GM12878 (cell line): ENCODE results near the gene QSOX2. TPM values are rescaled to one million over a fixed set of nuclear protein-coding genes. Genes with fewer than 3 reads are reported as not detected.

Source experiments
- ATAC-seq: fragments of 200-7000 bp; cut with Tn5 transposase; 3 replicates; pipeline ENCODE4 v1.9.1; 2020; ENCODE audit warnings: mild to moderate bottlenecking, moderate library complexity
- BruUV-seq: library from RNA; stranded (reverse); fragments of 400-500 nt; replicated peaks from 2 replicates; lab custom pipeline; 2021; lab: Mats Ljungman, UMichigan
- CTCF ChIA-PET: fragments of 300-600 bp; sonication (Branson Sonifier 250); formaldehyde crosslinking; extraction: SDS; loops from one replicate; lab custom pipeline; 2021; ENCODE audit warnings: inconsistent platforms; lab: Yijun Ruan, JAX
- POLR2A ChIA-PET: fragments of 350-600 bp; formaldehyde crosslinking; extraction: SDS; loops from one replicate; lab custom pipeline; 2021; ENCODE audit warnings: inconsistent platforms; lab: Charles Lee
- RAD21 ChIA-PET: fragments of 300-600 bp; sonication (Branson Sonifier 250); formaldehyde crosslinking; loops from one replicate; lab custom pipeline; 2023; ENCODE audit warnings: antibody characterized with exemption; ENCODE audit not compliant: unreplicated experiment; lab: Charles Lee
- SMC1A ChIA-PET: fragments of 300-600 bp; sonication (Branson Sonifier 250); formaldehyde crosslinking; loops from one replicate; lab custom pipeline; 2023; ENCODE audit not compliant: unreplicated experiment, uncharacterized antibody; lab: Charles Lee
- DNase-seq: peaks from one replicate; pipeline ENCODE4 v3.0.0-alpha.2; 2011; ENCODE audit warnings: low read depth, low spot score
- FAIRE-seq: peaks from 3 replicates; lab custom pipeline; 2011; peaks lifted over from hg19 to GRCh38; lab: Jason Lieb, UNC
- H2AFZ ChIP-seq: 2 replicates; pipeline ENCODE4 v1.6.0; 2011; ENCODE audit warnings: low read depth, low read length, control low read depth; ENCODE audit not compliant: control insufficient read depth
- H3K27ac ChIP-seq: 2 replicates; pipeline ENCODE4 v1.5.1; 2011; ENCODE audit warnings: control low read depth; ENCODE audit not compliant: control insufficient read depth, insufficient read depth
- H3K27me3 ChIP-seq, 2 experiments: replicated peaks in 1 of 2; 2 replicates each; pipeline versions ENCODE4 v1.6.0 to v1.6.1; 2011; ENCODE audit warnings: low read length in 1 of 2; ENCODE audit not compliant: control insufficient read depth in 2 of 2, insufficient read depth in 2 of 2
- H3K36me3 ChIP-seq, 2 experiments: 2 replicates each; pipeline ENCODE4 v1.5.1; 2011; ENCODE audit warnings: low read length in 1 of 2; ENCODE audit not compliant: control insufficient read depth in 2 of 2, insufficient read depth in 2 of 2
- H3K4me1 ChIP-seq: 2 replicates; pipeline ENCODE4 v1.6.1; 2011; ENCODE audit warnings: mild to moderate bottlenecking, low read length, moderate library complexity, mixed read lengths; ENCODE audit not compliant: control insufficient read depth, insufficient read depth
- H3K4me2 ChIP-seq: 2 replicates; pipeline ENCODE4 v1.6.0; 2011; ENCODE audit warnings: control low read depth; ENCODE audit not compliant: control insufficient read depth, insufficient read depth
- H3K4me3 ChIP-seq: fragments of 200-600 bp; sonication (generic); 2 replicates; pipeline ENCODE4 v1.5.1; 2016
- H3K79me2 ChIP-seq: 2 replicates; pipeline ENCODE4 v1.6.0; 2011; ENCODE audit warnings: low read length; ENCODE audit not compliant: control insufficient read depth, insufficient read depth
- H3K9ac ChIP-seq: 2 replicates; pipeline ENCODE4 v1.8.0; 2011; ENCODE audit warnings: low read length, control low read depth, mixed read lengths; ENCODE audit not compliant: control insufficient read depth, insufficient read depth
- H3K9me3 ChIP-seq: replicated peaks from 3 replicates; pipeline ENCODE4 v1.5.1; 2011; ENCODE audit warnings: mild to moderate bottlenecking, low read length; ENCODE audit not compliant: control insufficient read depth, insufficient read depth
- H4K20me1 ChIP-seq: 2 replicates; pipeline ENCODE4 v1.6.0; 2011; ENCODE audit not compliant: control insufficient read depth, insufficient read depth
- CREM ChIP-seq: IDR thresholded peaks from 2 replicates; pipeline ENCODE4 v1.6.1; 2014; ENCODE audit warnings: antibody characterized with exemption, low read depth
- DPF2 ChIP-seq: fragments of 450-650 bp; IDR thresholded peaks from 2 replicates; pipeline ENCODE4 v1.6.1; 2017; ENCODE audit warnings: mild to moderate bottlenecking
- E2F8 ChIP-seq: fragments of 450-650 bp; IDR thresholded peaks from 2 replicates; pipeline ENCODE4 v1.6.1; 2018; ENCODE audit warnings: mild to moderate bottlenecking, low read depth, moderate library complexity; ENCODE audit not compliant: partially characterized antibody
- EED ChIP-seq: sonication (generic); IDR thresholded peaks from 2 replicates; pipeline ENCODE4 v1.6.1; 2016; ENCODE audit warnings: antibody characterized with exemption, low read depth
- ELK1 ChIP-seq: IDR thresholded peaks from 2 replicates; pipeline ENCODE4 v1.6.1; 2012; ENCODE audit warnings: low read depth, low read length, improper control_type of control experiment
- FOXM1 ChIP-seq: IDR thresholded peaks from 2 replicates; pipeline ENCODE4 v1.6.1; 2012; ENCODE audit warnings: low read depth, mild to moderate bottlenecking, inconsistent platforms, low read length, moderate library complexity
- KLF5 ChIP-seq: fragments of 450-650 bp; IDR thresholded peaks from 2 replicates; pipeline ENCODE4 v1.6.1; 2014; ENCODE audit warnings: mild to moderate bottlenecking; ENCODE audit not compliant: partially characterized antibody
- PKNOX1 ChIP-seq: fragments of 450-650 bp; IDR thresholded peaks from 2 replicates; pipeline ENCODE4 v1.6.1; 2016; ENCODE audit warnings: mild to moderate bottlenecking
- POU2F2 ChIP-seq: IDR thresholded peaks from 3 replicates; pipeline ENCODE4 v1.6.1; 2011; ENCODE audit warnings: low read depth, mild to moderate bottlenecking, low read length, borderline replicate concordance
- REST ChIP-seq: IDR thresholded peaks from 2 replicates; pipeline ENCODE4 v1.6.1; 2012; ENCODE audit warnings: mild to moderate bottlenecking, low read depth, low read length
- SREBF1 ChIP-seq: IDR thresholded peaks from 2 replicates; pipeline ENCODE4 v1.6.1; 2012; ENCODE audit warnings: mild to moderate bottlenecking, low read length
- STAT3 ChIP-seq: IDR thresholded peaks from 2 replicates; pipeline ENCODE4 v1.6.1; 2011; ENCODE audit warnings: low read depth, low read length, improper control_type of control experiment
- ZSCAN29 ChIP-seq: fragments of 450-650 bp; IDR thresholded peaks from 2 replicates; pipeline ENCODE4 v1.6.1; 2017; ENCODE audit warnings: mild to moderate bottlenecking, moderate library complexity
- WGBS: methylation state at CpG from one replicate; pipeline ENCODE4 v1.1.6; 2016; ENCODE audit warnings: low lambda C conversion rate; ENCODE audit not compliant: insufficient replicate concordance, insufficient coverage; ENCODE audit errors: missing lambda C conversion rate; 5-methylcytosine and 5-hydroxymethylcytosine counted together
- in situ Hi-C: fragments of 300-500 bp; cut with MboI; formaldehyde crosslinking; loops from 9 replicates; pipeline ENCODE4 v1.14.3; 2018; ENCODE audit warnings: mixed read lengths
- intact Hi-C: fragments of 100-400 bp; cut with micrococcal nuclease; formaldehyde crosslinking; loops from one replicate; pipeline ENCODE4 v1.14.2; 2022; ENCODE audit not compliant: unreplicated experiment
- polyA plus RNA-seq, 11 experiments: library from polyadenylated mRNA; depleted of rRNA in 4 of 11; unstranded in 6 of 11; stranded (reverse) in 5 of 11; fragments of >200 nt; fragmentation: Nextera tagmentation in 4 of 11; fragmentation: Illumina TruSeq in 1 of 11; extraction: Ambion mirVana in 4 of 11; extraction: Trizol in 1 of 11; gene quantifications; 1 replicate in 1 of 11; 2 replicates in 10 of 11; pipeline versions ENCODE4 v1.2.1 to v1.2.3, GENCODE V29; 2011 to 2016; ENCODE audit warnings: inconsistent platforms in 2 of 11, missing spikeins in 2 of 11, low read depth in 1 of 11
- total RNA-seq, 4 experiments: library from RNA; depleted of rRNA in 3 of 4; stranded (reverse); fragments of >200 nt in 3 of 4; fragmentation: Illumina TruSeq in 1 of 4; extraction: Trizol in 1 of 4; gene quantifications; 2 replicates each; pipeline versions ENCODE4 v1.2.1 to v1.2.3, GENCODE V29; 2013 to 2021

QSOX2 gene
- total and polyA plus RNA-seq, 10 of the 15 experiments (the other 5 are each of a cell fraction or from before 2014, with no cell fraction given): 0.34 to 16.1 (median 8.2) TPM

GRCh38 chr9:136234597-136234996 lies 11.0 kb downstream of the QSOX2 start (continued):
- no peak for TF ChIP-seq E2F8
- no peak for TF ChIP-seq ELK1
- TF ChIP-seq ZSCAN29: no peak
- no peak for TF ChIP-seq DPF2
- TF ChIP-seq FOXM1: no peak
- no peak for TF ChIP-seq KLF5

GRCh38 chr9:136233868-136234267 lies 11.7 kb downstream of the QSOX2 start:
- 83% methylated on average over 14 of the region's 14 CpGs for WGBS
- CTCF ChIA-PET: interaction anchor here (0.9 kb wide), 1 partner anchor 9 kb away, joined by 4 read pairs; no protein-coding TSS in a partner anchor
- no peak for TF ChIP-seq EED
- no peak for TF ChIP-seq REST
- TF ChIP-seq SREBF1: no peak
- TF ChIP-seq PKNOX1: no peak
- TF ChIP-seq POU2F2: no peak
- no peak for TF ChIP-seq CREM
- TF ChIP-seq STAT3: no peak

More at GRCh38 chr9:136233868-136234267, 11.7 kb downstream of the QSOX2 start:
- H4K20me1 ChIP-seq: no peaks in the 10 kb centered on the region
- ATAC-seq: no peak
- no peak for FAIRE-seq
- intact Hi-C loops (no loop called here), in situ Hi-C loops (no loop called here)
- H3K4me1 ChIP-seq: peaks cover 10% of the 10 kb centered on the region
- H3K4me2 ChIP-seq: no peak overlapping the region
- ChIA-PET RAD21 (no interaction called here), SMC1A (no interaction called here), POLR2A (no interaction called here)
- no peak overlapping the region for H3K4me3 ChIP-seq
- H3K79me2 ChIP-seq: peaks cover 11% of the 10 kb centered on the region
- H3K27ac ChIP-seq: no peak overlapping the region
- no peak overlapping the region for H3K9ac ChIP-seq
- no peak overlapping the region for H2AFZ ChIP-seq
- H3K36me3 ChIP-seq: peaks cover 5 to 20% of the 10 kb centered on the region in 2 experiments; a peak in 3 of 4 replicates
- DNase-seq: no peak
- BruUV-seq: no TSS peak
- H3K9me3 ChIP-seq: no peaks in the 10 kb centered on the region
- H3K27me3 ChIP-seq: no peaks in the 10 kb centered on the region
